ENCODE results near the gene KREMEN2. TPM values are rescaled to one million over a fixed set of nuclear protein-coding genes. Genes with fewer than 3 reads are reported as not detected.

The KREMEN2 gene
- total and polyA plus RNA-seq, 9 of the 15 experiments (the other 6 are each of a cell fraction or from before 2014, with no cell fraction given): 0.04 to 7.7 (median 1.5) TPM; not detected in 1

DNA sequence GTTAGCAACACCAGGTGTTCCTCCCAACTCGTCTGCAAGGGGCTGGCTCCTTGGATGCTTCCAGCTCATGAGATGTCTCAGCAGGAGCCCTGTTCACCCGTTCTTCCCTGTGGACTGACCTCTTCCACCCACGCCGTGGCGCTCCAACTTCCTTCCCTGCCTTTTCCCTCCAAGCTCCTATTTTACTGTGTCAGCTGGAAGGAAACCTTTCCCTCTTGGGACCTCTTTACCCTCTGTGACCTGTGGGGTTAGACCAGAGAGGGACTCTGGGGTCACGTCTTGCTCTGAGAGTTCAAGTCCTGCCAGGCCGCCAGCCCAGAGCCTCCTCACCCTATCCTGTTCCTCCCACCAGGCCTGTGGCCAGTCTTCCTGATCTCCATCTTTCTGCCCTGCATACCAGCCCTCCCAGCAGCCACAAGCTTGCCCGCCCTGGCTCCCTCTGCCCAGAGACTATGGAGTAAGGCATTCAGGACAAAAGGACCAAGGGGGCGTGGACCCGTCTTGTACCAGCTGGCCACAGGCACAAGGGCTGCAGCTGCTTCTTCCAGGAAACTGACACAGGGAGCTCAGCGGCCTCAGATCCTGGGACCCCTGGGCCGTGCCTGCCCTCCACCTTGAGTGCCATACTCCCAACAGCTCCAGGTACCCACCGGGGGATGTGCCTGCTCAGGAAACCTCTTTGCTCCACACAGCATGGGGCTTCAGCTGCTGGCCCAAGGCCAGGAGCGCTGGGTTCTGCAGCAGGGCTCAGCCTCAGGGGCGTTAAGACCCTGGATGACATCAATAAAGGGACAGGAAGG, 8.1 kb downstream of the KREMEN2 start (continued):
- TF ChIP-seq, protein P1, sequence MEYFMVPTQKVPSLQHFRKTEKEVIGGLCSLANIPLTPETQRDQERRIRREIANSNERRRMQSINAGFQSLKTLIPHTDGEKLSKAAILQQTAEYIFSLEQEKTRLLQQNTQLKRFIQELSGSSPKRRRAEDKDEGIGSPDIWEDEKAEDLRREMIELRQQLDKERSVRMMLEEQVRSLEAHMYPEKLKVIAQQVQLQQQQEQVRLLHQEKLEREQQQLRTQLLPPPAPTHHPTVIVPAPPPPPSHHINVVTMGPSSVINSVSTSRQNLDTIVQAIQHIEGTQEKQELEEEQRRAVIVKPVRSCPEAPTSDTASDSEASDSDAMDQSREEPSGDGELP (CRISPR knock-in tag; IDR thresholded peaks at IDR 0.05; ENCODE audit: borderline replicate concordance): peak; percentile 20; the same call in 1 of the 2 replicates
- TF ChIP-seq FOXM1 (IDR thresholded peaks at IDR 0.05; ENCODE audit: low read depth) (no peak), FOXM1 (CRISPR knock-in tag; IDR thresholded peaks at IDR 0.05; ENCODE audit: low read depth) (no peak), SNIP1 (IDR thresholded peaks at IDR 0.05; ENCODE audit: low read depth) (no peak), TBP (optimal IDR thresholded peaks at IDR 0.05; ENCODE audit: low read depth, low read length) (no peak), PPARD (CRISPR knock-in tag; IDR thresholded peaks at IDR 0.05) (no peak), POLR2AphosphoS2 (IDR thresholded peaks at IDR 0.05; ENCODE audit: low read length) (peak; percentile 13), ZNF696 (CRISPR knock-in tag; conservative IDR thresholded peaks at IDR 0.05) (no peak), SMARCB1 (IDR thresholded peaks at IDR 0.05; ENCODE audit: insufficient read length, low read depth) (no peak)

DNA sequence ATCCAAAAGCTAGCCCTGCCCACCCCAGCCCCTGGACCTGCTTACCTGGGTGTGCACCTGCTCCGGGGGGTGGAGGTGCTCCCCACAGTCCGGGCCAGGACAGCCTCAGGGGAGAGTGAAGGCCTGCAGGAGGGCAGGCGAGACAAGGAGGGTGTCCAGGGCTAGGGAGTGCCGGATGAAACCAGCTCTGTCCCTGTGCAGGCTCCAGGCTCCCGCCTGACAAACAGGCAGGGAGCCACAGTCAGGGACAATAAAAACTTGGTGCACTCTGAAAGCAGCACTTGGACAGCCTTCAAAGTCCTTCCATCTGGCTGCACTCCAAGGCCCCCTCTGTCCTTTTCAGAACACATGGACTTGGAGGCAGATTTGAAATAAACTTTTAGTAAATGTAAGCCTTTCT, 9.0 kb downstream of the KREMEN2 start:
- Histone ChIP-seq H2AFZ (ENCODE audit: low read depth, low read length) (no peak overlapping the region), H3K4me3 (no peak overlapping the region), H3K36me3 (ENCODE audit: control insufficient read depth, insufficient read depth, low read length) (peaks cover 73% of the 10 kb centered on the region; the same call in 2 of the 3 replicates), H3K9ac (ENCODE audit: insufficient read depth in 1 of 2, low read depth in 2 of 2, low read length in 2 of 2) (peak overlapping the region in 1 of 2 experiments; percentile 77; a peak in 2 of 4 replicates), H3K27me3 (ENCODE audit: control insufficient read depth in 2 of 2, insufficient read depth in 2 of 2, low read length in 2 of 2) (no peaks in the 10 kb centered on the region), H3K79me2 (ENCODE audit: control insufficient read depth, insufficient read depth, low read length) (peaks cover 40% of the 10 kb centered on the region), H3K4me2 (ENCODE audit: insufficient read depth, low read length) (no peak overlapping the region), H3K9me3 (replicated peaks; ENCODE audit: control insufficient read depth, insufficient read depth, low read depth, low read length) (no peaks in the 10 kb centered on the region), H4K20me1 (replicated peaks; ENCODE audit: control insufficient read depth, insufficient read depth, low read length) (peaks cover 25% of the 10 kb centered on the region), H3K27ac (ENCODE audit: extremely low read depth, low read depth, low read length) (0 out of 3 replicates have a peak overlapping the region, but pooled peaks have one; percentile 28), H3K9me1 (ENCODE audit: control insufficient read depth, insufficient read depth, low read length) (peaks cover 3% of the 10 kb centered on the region), H3K4me1 (replicated peaks in 1 of 2; ENCODE audit: control insufficient read depth in 2 of 2, insufficient read depth in 2 of 2, low read length in 2 of 2) (peaks cover 12 to 95% of the 10 kb centered on the region in 2 experiments)
- POLR2A ChIA-PET: interaction anchor here (0.7 to 2.1 kb wide), 4 partner anchors 8 to 140 kb away, joined by 3 to 17 read pairs (median 3); partner anchors contain the start of gene PKMYT1
- intact Hi-C loops (cut with micrococcal nuclease): no loop called here
- ATAC-seq: no peak
- in situ Hi-C loops (cut with MboI): no loop called here
- FAIRE-seq: no peak
- WGBS (ENCODE audit: insufficient coverage, low coverage, missing lambda C conversion rate): 81% methylated on average over 5 of the region's 5 CpGs
- BruUV-seq (replicated peaks): no TSS peak
- DNase-seq (ENCODE audit: extremely low read depth in 1 of 4, low spot score in 3 of 4): no peak
- CTCF ChIA-PET (ENCODE audit: low intra/inter-chr PET ratio): no interaction called here
- TF ChIP-seq FOXK2 (conservative IDR thresholded peaks at IDR 0.05 in 1 of 2, IDR thresholded peaks at IDR 0.05 in 1 of 2; ENCODE audit: low read depth in 2 of 2) (no peak), ZNF695 (CRISPR knock-in tag; IDR thresholded peaks at IDR 0.05) (no peak), TAF15 (IDR thresholded peaks at IDR 0.05; ENCODE audit: low read depth, low read length) (no peak), POLR2AphosphoS5 (IDR thresholded peaks at IDR 0.05; ENCODE audit: control insufficient read depth, insufficient read depth, low read depth, low read length) (peak; percentile 17; the same call in 1 of the 2 replicates), ZNF3 (CRISPR knock-in tag; IDR thresholded peaks at IDR 0.05) (no peak)
- TF ChIP-seq, protein P2, sequence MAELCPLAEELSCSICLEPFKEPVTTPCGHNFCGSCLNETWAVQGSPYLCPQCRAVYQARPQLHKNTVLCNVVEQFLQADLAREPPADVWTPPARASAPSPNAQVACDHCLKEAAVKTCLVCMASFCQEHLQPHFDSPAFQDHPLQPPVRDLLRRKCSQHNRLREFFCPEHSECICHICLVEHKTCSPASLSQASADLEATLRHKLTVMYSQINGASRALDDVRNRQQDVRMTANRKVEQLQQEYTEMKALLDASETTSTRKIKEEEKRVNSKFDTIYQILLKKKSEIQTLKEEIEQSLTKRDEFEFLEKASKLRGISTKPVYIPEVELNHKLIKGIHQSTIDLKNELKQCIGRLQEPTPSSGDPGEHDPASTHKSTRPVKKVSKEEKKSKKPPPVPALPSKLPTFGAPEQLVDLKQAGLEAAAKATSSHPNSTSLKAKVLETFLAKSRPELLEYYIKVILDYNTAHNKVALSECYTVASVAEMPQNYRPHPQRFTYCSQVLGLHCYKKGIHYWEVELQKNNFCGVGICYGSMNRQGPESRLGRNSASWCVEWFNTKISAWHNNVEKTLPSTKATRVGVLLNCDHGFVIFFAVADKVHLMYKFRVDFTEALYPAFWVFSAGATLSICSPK (IDR thresholded peaks at IDR 0.05; ENCODE audit: borderline replicate concordance): no peak
- TF ChIP-seq, protein P3, sequence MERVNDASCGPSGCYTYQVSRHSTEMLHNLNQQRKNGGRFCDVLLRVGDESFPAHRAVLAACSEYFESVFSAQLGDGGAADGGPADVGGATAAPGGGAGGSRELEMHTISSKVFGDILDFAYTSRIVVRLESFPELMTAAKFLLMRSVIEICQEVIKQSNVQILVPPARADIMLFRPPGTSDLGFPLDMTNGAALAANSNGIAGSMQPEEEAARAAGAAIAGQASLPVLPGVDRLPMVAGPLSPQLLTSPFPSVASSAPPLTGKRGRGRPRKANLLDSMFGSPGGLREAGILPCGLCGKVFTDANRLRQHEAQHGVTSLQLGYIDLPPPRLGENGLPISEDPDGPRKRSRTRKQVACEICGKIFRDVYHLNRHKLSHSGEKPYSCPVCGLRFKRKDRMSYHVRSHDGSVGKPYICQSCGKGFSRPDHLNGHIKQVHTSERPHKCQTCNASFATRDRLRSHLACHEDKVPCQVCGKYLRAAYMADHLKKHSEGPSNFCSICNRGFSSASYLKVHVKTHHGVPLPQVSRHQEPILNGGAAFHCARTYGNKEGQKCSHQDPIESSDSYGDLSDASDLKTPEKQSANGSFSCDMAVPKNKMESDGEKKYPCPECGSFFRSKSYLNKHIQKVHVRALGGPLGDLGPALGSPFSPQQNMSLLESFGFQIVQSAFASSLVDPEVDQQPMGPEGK (CRISPR knock-in tag; IDR thresholded peaks at IDR 0.05; ENCODE audit: borderline replicate concordance): no peak

All from K562 (cell line).